GM18498 (cell line): ENCODE data around the gene PACRG.

ENCODE experiments used
- ATAC-seq: cut with Tn5 transposase; IDR thresholded peaks from one replicate; pipeline ENCODE4 v1.9.1; 2021; ENCODE audit warnings: mild to moderate bottlenecking, moderate library complexity; ENCODE audit not compliant: unreplicated experiment

PACRG gene

DNA sequence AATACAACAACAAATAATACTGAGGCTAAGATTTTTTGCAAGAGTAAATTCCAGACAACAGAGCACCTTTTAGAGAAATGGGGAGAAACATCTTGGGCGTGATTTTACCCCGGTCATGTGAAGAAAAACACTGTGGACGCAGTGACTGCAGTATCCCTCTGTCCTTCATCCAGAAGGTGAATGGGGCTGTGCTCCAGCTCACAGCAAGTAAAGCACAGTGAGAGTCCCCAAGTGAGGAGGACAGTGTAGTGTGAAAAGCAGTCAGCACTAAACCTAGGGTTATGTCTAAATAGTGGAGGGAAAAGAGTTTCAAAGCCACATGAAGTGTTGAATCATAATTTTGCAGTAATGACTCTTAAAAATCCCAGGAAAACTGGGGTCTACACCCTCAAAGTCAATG is 338.4 kb downstream of the PACRG start:
- ATAC-seq = no peak

DNA sequence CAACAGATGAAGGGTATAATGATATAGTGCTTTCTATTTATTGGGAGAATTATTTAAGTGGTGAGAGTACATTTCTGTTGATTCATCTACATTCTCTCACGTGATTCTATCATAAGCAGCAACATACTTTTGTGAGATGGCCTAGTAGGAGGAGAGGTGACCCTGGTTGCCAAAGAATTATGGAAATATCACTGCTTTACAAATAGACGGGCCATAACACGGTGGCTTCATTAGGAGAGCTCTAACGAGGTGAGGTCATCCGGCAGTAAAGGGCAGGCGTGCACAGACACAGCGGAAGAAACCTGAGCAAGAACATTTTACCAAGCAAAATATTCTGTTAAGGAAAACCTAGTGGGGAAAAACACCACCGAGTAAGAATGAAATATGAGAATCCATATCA is 349.4 kb downstream of the PACRG start:
- no peak for ATAC-seq

DNA sequence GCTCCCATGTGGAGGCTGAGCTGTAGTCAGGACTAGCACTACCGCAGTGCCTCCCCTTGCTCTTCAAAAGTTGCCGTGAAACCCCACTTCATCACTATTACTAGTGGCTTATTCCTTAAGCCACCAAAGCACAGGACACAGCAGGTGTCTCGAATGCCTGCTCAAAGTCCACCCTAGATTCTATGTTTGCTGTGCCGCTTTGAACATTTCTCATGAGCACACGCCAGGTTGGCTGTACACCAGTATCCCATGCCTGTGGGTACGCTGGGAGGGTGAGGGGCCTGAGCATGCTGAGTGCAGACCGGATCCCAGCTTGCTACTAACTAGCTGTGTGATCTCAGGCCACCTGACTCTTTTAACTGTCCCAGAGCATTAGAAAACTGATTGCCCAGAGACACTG is 350.9 kb downstream of the PACRG start:
- no peak for ATAC-seq

DNA sequence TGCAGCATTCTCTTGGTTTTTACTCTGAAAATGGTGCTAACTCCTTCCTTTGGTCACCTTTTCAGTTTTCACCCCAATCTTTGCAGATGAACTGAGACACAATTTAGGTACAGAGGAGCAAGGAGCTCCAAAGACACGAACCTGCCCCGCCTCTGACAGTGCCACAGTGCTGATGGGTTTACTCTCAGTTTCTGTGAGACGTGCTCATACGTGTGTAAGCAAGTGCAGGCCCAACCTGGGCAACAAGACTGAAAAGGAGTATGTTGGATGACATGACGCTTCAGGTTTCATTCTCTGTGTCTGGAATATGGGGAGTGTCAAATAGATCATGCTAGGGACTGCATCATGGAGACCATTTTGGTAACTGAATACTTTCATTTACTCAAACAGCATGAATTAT is 352.5 kb downstream of the PACRG start:
- no peak for ATAC-seq

DNA sequence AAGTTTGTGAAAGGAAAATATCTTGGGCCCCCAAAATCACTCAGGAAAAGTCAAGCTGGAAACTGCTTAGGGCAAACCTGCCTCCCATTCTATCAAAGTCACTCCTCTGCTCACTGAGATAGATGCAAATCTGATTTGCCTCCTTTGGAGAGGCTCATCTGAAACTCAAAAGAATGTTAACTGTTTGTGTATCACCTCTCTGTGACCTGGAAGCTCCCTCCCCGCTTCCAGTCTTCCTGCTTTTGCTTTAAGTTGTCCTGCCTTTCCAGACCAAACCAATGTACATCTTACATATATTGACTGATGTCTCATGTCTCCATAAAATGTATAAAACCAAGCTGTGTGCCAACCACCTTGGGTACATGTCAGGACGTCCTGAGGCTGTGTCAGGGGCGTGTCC is 355.4 kb downstream of the PACRG start:
- ATAC-seq = no peak

DNA sequence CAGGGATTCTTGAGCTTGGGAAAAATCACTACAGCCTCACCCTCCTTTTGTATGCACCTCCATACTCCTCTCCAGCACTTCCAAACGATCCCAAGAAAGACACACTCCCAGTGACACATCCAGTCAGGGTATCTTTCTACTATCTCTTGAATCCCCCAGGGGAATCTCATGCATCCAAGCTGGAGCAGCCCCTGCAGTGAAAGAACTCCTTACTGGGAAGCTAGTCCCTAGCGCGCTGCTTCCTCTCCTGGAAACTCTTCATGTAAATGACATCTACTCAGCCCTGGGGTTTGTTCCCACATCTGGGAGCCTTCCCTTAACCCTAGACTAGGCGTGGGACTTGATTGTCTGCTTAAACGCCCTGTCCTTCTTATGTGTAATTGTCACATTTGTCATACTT is 357.7 kb downstream of the PACRG start:
- ATAC-seq = no peak

DNA sequence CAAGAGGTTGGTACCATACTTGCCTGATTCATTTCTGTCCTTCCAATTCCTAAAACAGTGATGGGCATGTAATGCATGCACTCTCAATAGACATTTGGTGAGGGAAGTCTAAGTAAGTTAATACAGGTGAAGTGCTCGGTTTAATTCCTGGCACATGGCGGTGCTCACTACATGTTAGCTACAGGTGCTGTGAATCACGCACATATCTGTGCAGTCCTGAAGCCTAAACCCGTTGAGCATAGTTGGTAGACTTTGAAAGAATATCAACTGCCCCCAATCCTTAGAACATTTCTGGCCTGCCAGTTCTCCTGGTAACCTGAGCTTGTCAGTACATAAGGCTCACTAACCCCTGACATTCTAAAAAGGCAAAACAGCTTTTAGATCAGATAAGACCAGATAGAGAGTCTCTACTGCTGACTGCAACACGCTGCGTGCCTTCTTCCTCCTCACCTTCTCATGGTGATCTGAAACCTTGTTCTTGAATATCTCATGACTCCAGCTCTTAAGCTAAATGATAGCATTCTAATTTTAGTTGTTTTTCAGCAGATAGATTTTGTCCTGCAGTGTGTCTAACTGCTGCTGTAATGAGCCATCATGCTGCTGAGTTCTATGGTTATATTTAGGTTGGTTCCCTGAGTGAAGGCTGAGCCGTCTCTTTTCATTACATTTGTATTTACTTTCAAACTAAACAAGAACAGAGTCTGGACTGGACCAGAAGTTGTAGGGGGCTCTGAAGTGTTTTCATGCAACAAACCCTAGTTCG is 358.3 kb downstream of the PACRG start:
- ATAC-seq = no peak

DNA sequence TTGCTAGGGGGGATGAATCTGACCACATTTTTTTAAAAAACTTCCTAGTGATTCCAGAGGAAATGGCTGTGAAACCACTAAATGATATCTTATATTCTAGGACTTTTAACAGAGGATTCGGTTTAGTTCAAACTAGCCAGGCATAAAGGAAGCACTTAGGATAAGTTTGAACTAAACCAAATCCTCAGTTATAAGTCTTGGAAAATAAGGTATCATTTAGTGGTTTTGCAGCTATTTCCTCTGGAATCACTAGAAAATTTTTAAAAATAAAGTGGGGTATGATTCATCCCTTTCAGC is 358.8 kb downstream of the PACRG start:
- ATAC-seq = no peak

DNA sequence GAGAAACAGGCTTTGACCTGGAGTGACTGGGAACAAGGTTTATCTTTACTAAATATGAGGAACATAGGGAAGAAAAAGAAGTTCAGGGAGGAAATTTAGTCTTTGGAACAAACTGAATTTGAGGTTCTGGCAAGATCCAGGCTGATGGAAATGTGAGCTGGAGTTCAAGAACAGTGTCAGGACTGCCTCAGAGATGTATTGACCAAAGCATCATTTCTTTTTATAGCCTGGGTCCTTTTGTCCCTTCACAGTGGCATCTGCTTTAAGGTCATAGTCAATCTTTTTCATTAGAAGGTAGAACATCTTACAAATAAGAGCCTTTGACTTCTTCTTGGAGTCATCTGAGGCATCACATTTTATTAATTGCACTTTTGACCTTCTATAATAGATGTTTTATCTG is 360.2 kb downstream of the PACRG start:
- ATAC-seq = no peak

DNA sequence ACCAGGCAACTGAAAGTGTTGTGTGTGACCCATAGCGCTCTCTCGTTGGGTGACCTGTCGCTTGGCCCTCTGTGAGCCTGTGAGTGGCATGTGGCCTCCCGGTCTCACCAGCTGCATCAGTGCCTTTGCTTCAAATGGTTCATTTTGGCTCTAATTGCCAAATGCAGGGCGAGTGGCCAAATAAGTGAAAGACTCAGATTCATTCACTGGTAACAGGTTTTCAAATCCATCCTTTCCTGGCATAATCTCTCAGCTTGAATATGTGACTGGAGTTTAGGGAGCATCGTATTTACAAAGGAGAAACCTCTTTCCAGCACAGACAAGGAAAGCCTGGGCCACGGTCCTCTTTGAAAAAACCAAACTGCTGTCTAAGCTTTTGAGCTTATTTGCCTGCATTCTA is 365.1 kb downstream of the PACRG start:
- no peak for ATAC-seq

DNA sequence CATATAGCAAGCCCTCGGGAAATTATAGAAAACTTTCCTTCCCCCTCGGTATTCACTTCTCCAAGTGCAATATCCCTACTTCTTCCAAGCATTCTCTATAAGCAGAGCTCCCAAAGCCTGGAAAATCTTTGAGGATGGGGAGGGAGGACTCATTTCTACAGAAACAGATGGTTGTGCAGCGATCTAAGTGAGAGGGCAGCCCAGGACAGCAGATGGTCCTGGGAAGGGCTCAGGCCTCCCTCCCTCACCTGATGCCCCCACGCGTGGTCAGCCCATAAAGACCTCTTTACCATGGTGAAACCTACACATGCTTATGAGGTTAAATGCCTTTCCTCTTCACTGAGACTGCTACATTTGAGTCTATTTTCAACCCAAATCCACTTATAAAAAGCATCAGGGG is 367.1 kb downstream of the PACRG start:
- no peak for ATAC-seq

DNA sequence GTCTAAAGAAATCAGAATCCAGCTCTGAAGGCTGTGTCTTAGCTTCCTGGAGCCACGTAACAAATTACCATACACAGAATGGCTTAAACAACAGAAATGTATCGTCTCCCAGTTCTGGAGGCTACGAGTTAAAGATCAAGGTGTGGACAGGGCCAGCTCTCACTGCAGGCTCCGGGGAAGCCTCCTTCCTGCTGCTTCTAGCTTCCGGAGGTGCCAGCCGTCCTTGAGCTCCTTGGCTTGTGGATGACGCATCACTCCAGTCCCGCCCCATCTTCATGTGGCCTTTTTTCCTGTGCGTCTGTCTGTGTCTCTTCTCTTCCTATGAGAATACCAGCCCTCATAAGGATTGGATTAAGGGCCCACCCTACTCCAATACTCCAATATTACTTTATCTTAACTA is 367.6 kb downstream of the PACRG start:
- no peak for ATAC-seq

DNA sequence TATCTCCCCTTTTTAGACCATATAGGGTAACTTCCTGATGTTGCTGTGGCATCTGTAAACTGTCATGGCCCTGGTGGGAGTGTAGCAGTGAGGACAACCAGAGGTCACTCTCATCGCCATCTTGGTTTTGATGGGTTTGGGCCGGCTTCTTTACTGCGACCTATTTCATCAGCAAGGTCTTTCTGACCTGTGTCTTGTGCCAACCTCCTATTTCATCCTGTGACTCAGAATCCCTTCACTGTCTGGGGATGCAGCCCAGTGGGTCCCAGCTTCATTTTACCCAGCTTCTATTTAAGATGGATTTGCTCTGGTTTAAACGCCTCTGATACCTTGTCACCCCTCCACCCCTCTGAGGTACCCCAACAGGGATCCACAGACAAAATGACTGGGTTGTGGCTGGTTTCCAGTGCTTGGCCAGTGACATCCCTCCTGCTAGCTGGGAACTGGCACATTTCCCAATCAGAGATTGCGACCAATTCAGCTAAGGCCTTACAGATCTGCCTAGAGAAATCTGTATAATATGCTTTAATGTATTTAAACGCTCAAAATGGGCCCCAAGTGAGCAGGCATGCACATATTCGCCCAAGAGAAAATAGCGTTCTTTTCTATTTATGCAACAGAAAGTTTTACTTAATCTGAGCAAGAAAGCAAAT is 371.2 kb downstream of the PACRG start:
- no peak for ATAC-seq

DNA sequence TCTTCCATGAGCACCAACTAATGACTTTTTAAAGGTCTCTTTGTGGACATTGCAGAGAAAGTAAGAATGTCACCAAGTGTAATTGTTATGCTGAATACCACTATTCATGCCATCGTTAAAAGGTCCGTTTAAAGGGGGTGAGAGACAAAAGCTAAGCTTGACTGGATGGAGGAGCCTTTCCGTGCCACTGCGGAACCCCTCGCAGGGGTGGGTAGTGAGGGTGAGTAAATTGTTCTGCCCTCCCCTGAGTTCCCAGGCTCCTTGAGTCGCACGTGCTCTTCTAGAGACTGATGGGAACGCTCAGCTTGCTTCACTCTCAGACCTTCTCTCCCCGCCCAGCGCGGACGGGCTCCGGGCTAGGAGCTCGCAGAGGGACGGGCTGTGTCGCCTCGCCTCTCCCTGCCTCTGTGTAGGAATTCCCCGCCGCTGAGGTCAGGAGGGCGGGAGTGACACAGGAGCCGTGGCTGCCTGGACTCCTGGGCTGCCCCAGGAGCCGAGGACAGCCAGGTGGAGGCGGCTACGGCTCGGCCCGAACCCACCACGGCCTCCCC is 371.9 kb downstream of the PACRG start:
- no peak for ATAC-seq

DNA sequence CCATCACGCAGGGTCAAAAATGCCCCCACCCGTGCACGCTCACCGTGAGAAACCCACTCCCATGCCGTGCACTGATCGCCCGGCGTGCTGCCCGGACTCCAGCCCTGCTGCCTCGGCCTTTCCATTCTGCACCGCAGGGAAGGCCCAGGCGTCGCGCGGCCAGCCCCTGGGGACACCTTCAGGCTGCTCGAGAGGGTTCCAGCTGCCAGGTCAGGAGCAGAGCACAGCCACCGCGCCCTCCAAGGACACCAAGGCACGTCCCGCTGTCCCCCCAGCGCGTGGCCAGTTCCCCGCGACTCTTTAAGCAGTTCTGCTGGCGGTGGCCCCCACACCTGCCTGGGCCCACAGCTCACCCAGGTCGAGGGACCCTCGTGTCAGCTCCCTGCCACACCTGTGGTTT is 372.5 kb downstream of the PACRG start:
- ATAC-seq = no peak

DNA sequence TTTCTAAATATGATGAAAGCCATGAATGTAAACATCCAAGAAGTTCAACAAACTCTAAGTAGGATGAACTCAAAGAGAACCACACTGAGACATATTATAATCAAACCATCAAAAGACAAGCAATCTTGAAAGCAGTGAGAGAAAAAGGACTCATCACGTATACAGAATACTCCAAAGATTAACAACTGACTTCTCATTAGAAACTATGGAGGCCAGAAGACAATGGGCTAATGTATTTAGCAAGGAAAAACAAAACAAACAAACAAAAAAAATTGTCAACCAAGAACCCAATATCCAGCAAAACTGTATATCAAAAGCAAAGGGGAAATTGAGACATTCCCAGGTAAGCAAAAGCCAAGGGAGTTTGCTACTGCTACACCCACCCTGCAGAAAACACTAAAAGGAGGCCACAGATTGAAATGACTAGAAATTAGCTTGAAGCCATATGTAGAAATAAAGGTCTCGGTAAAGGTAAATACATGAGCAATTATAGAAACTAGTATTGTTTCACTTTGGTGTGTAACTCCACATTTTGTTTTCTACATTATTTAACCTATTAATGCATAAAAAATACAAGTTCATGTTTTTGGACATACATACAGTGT is 385.7 kb downstream of the PACRG start:
- no peak for ATAC-seq

DNA sequence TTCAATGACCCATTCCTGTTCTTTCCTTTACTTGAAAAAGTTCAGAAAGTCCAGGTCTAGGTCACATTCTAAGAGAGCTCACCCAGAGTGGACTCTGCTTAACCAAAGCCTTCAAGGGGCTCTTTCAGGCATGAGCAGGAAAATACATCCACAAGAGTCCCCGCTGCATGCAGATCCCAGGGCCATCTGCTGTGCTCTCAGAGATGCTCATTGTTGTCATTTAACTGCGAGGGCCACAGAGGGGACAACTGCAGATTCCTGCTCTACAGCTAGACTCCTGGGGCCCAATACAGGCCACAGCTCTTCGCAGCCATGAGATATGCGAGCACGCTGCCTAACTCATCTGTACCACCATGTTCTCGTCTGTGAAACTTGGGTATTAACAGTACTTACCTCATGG is 391.2 kb downstream of the PACRG start:
- ATAC-seq = no peak

DNA sequence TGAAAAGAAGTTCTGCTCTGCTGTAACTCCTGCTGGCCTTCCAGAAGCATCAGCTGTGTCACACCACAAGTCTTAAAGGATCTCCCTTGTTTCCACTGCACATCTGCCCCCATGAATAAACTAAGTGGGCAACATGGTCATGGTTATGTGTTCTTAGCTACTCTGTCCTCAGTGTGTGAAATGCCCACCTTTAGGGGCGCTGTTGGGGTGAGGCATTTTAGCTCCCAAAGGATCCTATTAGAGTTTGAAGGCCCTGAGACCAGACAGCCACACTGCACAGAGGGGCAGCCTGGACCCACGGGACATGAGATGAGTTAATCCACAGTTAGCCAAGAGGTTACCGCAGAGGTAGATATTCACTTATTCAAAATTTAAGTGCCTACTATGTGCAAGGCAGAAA is 392.4 kb downstream of the PACRG start:
- ATAC-seq = no peak

DNA sequence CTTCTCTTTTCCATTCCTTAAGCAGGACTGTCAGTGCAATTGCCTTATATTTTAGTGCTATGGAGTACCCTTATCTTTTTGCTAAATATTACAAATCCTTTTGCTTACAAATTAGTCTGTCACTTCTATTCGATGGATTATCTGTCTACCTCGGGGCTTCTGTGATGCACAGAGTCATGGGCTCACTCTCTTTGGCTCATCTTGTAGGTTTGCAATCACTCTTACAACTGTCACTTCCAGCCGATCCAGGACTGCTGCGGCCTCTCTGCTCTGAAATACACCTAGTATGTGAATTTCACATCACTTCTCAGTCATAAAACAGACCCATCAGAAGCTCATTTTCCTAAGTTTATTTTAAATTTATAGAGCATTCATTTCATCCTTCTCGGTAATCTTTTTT is 393.5 kb downstream of the PACRG start:
- no peak for ATAC-seq

DNA sequence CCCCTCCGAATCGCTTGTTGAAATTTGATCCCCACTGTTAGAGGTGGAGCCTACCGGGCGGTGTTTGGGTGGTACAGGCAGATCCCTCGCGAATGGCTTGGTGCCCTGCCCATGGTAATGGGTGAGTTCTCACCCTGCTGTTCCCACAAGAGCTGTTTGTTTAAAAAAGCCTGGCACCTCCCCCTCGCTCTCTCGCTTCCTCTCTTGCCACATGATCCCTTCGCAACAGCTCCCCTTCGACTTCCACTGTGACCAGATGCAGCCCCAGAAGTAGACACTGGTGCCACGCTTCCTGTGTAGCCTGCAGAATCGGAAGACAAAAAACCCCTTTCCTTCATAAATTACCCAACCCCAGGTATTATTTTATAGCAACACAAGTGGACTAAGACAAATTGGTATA is 394.6 kb downstream of the PACRG start:
- ATAC-seq = no peak

DNA sequence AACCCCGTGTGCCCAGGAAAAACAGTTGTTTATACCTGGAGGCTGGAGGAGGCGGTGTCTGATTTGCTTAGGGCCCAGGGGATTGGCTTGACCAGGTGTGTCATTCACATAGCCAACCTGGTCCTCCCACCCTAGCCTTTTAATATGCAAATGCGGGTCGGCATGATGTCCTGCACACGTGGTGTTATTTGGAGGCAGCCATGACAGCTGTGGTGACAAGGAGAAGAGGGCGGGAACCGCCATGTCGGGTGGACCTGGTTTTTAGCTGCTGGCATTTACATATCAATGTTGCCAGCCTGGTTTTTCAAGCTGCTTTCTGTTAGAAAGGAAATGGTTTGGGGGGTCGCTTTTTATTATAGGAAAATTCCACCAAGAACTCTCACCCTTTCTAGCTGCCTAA is 395.3 kb downstream of the PACRG start:
- ATAC-seq = no peak

DNA sequence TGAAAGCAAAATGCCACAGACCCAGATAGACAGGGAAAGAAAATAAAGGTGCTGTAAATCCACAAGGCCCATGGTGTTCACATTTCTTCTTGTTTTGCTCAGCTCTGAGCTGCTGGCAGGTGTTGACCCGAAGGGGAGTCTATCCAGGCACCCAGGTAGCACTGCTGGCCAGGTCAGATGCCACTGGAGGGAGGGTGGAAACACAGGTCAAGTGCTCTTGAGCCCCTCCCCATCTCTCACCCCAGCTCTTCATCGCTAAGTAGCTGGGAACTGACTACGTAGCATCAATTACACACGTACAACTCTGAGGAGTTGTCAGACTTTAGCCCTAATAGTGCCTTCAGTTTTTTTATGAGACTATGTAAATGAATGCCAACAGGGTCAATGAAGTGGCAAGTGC is 399.0 kb downstream of the PACRG start:
- ATAC-seq = no peak
